ENCODE data around the gene NCAN.

DNA sequence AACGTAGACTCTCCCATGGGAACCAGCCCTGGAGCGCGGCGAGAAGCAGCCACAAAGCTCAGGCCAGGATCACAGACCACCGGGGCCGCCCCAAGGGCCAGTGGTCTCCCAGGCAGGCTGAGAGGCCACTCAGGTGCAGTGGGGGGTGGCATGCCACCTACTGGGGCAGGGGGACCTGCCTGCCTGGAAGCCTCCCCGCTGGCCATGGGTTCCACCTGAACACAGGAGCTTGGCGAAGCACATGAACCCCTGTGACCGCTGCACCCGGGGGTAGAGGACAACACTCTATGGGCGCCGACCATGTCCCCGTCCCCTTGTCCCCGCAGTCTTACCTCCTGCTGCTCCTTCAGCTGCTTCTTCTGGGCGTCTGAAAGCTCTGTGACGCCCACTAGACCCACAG, 68.1 kb downstream of the NCAN start:
- TF ChIP-seq, protein P1, sequence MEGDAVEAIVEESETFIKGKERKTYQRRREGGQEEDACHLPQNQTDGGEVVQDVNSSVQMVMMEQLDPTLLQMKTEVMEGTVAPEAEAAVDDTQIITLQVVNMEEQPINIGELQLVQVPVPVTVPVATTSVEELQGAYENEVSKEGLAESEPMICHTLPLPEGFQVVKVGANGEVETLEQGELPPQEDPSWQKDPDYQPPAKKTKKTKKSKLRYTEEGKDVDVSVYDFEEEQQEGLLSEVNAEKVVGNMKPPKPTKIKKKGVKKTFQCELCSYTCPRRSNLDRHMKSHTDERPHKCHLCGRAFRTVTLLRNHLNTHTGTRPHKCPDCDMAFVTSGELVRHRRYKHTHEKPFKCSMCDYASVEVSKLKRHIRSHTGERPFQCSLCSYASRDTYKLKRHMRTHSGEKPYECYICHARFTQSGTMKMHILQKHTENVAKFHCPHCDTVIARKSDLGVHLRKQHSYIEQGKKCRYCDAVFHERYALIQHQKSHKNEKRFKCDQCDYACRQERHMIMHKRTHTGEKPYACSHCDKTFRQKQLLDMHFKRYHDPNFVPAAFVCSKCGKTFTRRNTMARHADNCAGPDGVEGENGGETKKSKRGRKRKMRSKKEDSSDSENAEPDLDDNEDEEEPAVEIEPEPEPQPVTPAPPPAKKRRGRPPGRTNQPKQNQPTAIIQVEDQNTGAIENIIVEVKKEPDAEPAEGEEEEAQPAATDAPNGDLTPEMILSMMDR (IDR thresholded peaks at IDR 0.05; ENCODE audit: low read length): no peak
- no peak for TF ChIP-seq EZH2 (IDR thresholded peaks at IDR 0.05; ENCODE audit: borderline replicate concordance, low read length)

All from OCI-LY1 (cell line).